ENCODE measurements around the gene MCC.

DNA sequence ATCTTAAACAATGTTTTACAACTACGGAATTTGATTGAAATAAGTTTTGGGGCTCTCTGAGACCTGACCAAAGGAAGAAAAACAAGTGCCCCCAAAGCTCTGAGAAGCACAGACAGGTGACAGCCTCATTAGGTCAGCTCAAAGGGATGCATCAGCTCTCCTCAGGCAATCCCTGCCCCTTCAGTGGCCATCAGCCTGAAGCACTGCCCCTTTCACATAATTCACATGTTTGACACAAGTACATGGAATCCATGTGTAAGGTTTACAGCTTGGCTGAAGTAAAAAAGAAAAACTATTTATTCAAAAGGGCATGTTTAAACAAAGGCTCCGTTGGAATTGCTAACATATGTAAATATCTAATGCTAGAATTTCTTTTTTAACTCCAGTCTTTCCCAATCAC is 109.7 kb downstream of the MCC start:
- TF ChIP-seq POLR2A (IDR thresholded peaks at IDR 0.05) (no peak), EP300 (IDR thresholded peaks at IDR 0.05) (no peak)
- TF ChIP-seq, protein P1, sequence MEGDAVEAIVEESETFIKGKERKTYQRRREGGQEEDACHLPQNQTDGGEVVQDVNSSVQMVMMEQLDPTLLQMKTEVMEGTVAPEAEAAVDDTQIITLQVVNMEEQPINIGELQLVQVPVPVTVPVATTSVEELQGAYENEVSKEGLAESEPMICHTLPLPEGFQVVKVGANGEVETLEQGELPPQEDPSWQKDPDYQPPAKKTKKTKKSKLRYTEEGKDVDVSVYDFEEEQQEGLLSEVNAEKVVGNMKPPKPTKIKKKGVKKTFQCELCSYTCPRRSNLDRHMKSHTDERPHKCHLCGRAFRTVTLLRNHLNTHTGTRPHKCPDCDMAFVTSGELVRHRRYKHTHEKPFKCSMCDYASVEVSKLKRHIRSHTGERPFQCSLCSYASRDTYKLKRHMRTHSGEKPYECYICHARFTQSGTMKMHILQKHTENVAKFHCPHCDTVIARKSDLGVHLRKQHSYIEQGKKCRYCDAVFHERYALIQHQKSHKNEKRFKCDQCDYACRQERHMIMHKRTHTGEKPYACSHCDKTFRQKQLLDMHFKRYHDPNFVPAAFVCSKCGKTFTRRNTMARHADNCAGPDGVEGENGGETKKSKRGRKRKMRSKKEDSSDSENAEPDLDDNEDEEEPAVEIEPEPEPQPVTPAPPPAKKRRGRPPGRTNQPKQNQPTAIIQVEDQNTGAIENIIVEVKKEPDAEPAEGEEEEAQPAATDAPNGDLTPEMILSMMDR (IDR thresholded peaks at IDR 0.05): no peak

Data from upper lobe of left lung (tissue), 4 donors.